Activated CD8-positive, alpha-beta T cell treated with anti-CD3 and anti-CD28 coated beads for 36 hours (primary cell): ENCODE results near the gene CHMP3. TPM values are rescaled to one million over a fixed set of nuclear protein-coding genes. Genes with fewer than 3 reads are reported as not detected.

Experiments used
- ATAC-seq: fragments of 200-7000 bp; cut with Tn5 transposase; one replicate; pipeline ENCODE4 v1.10.0; 2021; ENCODE audit warnings: mild to moderate bottlenecking, moderate library complexity
- CTCF ChIA-PET: fragments of 350-600 bp; sonication (Branson Sonifier 250); formaldehyde crosslinking; loops from one replicate; lab custom pipeline; 2021; ENCODE audit warnings: antibody characterized with exemption; lab: Charles Lee
- POLR2A ChIA-PET: fragments of 350-600 bp; sonication (Branson Sonifier 250); formaldehyde crosslinking; loops from one replicate; lab custom pipeline; 2021; ENCODE audit warnings: antibody characterized with exemption; lab: Charles Lee
- DNase-seq: peaks from one replicate; pipeline ENCODE4 v3.0.0-alpha.2; 2020
- H3K27ac Mint-ChIP-seq: one replicate; pipeline ENCODE4 v1.8.0; 2021; ENCODE audit warnings: mild to moderate bottlenecking, mixed read lengths
- H3K27me3 Mint-ChIP-seq: one replicate; pipeline ENCODE4 v1.8.0; 2021; ENCODE audit warnings: mixed read lengths
- H3K36me3 Mint-ChIP-seq: one replicate; pipeline ENCODE4 v1.8.0; 2021; ENCODE audit warnings: low read depth, mixed read lengths
- H3K4me1 Mint-ChIP-seq: one replicate; pipeline ENCODE4 v1.8.0; 2021; ENCODE audit warnings: low read depth, mixed read lengths
- H3K4me3 Mint-ChIP-seq: one replicate; pipeline ENCODE4 v1.8.0; 2021; ENCODE audit warnings: mild to moderate bottlenecking, moderate library complexity, mixed read lengths
- H3K9me3 Mint-ChIP-seq: one replicate; pipeline ENCODE4 v1.8.0; 2021; ENCODE audit warnings: mixed read lengths
- intact Hi-C: fragments of 100-400 bp; cut with micrococcal nuclease; formaldehyde crosslinking; loops from one replicate; pipeline ENCODE4 v1.10.0; 2022
- total RNA-seq, 2 experiments: library from RNA; stranded (reverse); gene quantifications; one replicate each; pipeline ENCODE4 v1.2.3, GENCODE V29; 2021
- TF ChIP-seq, protein P1 (sequence below): fragments of 200-600 bp; IDR thresholded peaks from one replicate; pipeline ENCODE4 v1.8.0; 2022; ENCODE audit warnings: antibody characterized with exemption, mild to moderate bottlenecking

The CHMP3 gene
- total RNA-seq, 2 experiments from 2014 or later = 30.1 to 31.6 TPM

GRCh38 chr2:86476092-86476491 lies 87.2 kb downstream of the CHMP3 start:
- TF ChIP-seq, protein P1, sequence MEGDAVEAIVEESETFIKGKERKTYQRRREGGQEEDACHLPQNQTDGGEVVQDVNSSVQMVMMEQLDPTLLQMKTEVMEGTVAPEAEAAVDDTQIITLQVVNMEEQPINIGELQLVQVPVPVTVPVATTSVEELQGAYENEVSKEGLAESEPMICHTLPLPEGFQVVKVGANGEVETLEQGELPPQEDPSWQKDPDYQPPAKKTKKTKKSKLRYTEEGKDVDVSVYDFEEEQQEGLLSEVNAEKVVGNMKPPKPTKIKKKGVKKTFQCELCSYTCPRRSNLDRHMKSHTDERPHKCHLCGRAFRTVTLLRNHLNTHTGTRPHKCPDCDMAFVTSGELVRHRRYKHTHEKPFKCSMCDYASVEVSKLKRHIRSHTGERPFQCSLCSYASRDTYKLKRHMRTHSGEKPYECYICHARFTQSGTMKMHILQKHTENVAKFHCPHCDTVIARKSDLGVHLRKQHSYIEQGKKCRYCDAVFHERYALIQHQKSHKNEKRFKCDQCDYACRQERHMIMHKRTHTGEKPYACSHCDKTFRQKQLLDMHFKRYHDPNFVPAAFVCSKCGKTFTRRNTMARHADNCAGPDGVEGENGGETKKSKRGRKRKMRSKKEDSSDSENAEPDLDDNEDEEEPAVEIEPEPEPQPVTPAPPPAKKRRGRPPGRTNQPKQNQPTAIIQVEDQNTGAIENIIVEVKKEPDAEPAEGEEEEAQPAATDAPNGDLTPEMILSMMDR = no peak
- Mint-ChIP-seq H3K27ac (peak overlapping the region; percentile 8), H3K9me3 (no peaks in the 10 kb centered on the region), H3K36me3 (peaks cover 85% of the 10 kb centered on the region), H3K27me3 (no peaks in the 10 kb centered on the region), H3K4me3 (no peak overlapping the region), H3K4me1 (peaks cover 46% of the 10 kb centered on the region)
- no peak for ATAC-seq
- intact Hi-C loops = no loop called here
- ChIA-PET POLR2A (no interaction called here), CTCF (interaction anchor here (0.7 to 1.2 kb wide), 2 partner anchors 9 to 34 kb away, joined by 3 read pairs; no protein-coding TSS in a partner anchor)
- DNase-seq = no peak

DNA sequence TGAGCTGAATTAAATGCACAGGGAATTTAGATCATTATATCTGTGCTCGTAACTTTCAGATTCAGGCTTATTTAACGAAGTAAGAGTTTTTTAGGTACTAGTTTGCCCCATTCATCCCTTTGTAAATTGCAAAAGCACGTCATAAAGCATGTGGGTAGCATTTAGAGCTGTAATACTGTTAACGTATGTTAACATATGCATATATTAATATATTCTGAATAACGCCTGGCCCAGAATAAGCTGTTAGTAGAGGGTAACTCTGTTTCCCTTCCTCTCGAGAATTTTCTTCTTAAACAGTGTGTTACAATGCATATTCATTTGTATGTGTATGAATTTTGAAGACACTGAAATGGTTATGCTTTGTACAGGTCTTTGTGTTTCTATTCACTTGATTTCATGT lies 91.6 kb downstream of the CHMP3 start:
- no peak for ATAC-seq
- intact Hi-C loops = no loop called here

DNA sequence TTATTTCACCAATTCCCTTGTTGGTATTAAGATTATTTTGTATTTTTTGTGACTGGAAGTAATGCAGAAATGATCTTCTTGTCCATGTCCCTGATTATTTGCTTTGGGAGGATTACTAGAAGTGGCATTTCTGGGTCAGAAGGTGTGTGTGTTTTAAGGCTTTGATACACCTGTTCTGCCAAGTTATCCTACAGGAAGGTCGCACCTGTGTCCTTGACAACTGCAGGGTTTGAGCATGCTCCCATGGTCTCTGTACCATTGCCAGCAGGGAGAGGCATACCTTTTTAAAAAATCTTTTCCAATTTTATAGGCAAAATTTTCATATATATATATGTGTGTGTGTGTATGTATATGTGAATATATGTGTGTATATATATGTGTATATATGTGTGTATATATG lies 92.4 kb downstream of the CHMP3 start:
- Mint-ChIP-seq H3K9me3 (no peaks in the 10 kb centered on the region), H3K4me1 (peaks cover 56% of the 10 kb centered on the region), H3K27ac (no peak overlapping the region), H3K27me3 (no peaks in the 10 kb centered on the region), H3K36me3 (peaks cover 70% of the 10 kb centered on the region), H3K4me3 (no peak overlapping the region)
- TF ChIP-seq, protein P1 = no peak
- intact Hi-C loops = no loop called here
- ChIA-PET POLR2A (no interaction called here), CTCF (interaction anchor here (1.4 kb wide), 1 partner anchor 12 kb away, joined by 4 read pairs; no protein-coding TSS in a partner anchor)
- DNase-seq = no peak
- ATAC-seq = no peak

More for the DNA sequence above, 91.6 kb downstream of the CHMP3 start:
- CTCF ChIA-PET = no interaction called here
- no peak for DNase-seq
- Mint-ChIP-seq H3K4me3 (no peak overlapping the region), H3K36me3 (peaks cover 69% of the 10 kb centered on the region), H3K27me3 (no peaks in the 10 kb centered on the region), H3K9me3 (no peaks in the 10 kb centered on the region), H3K4me1 (peaks cover 60% of the 10 kb centered on the region), H3K27ac (no peak overlapping the region)
- TF ChIP-seq, protein P1 = no peak
- POLR2A ChIA-PET = no interaction called here

- Mint-ChIP-seq H3K9me3 (no peaks in the 10 kb centered on the region), H3K27me3 (no peaks in the 10 kb centered on the region), H3K36me3 (peaks cover 69% of the 10 kb centered on the region), H3K4me3 (no peak overlapping the region), H3K27ac (peak overlapping the region; percentile 59), H3K4me1 (peaks cover 54% of the 10 kb centered on the region)
- intact Hi-C loops = no loop called here
- CTCF ChIA-PET = interaction anchor here (1.1 to 2.1 kb wide), 9 partner anchors 9 to 247 kb away, joined by 3 to 8 read pairs (median 4); partner anchors contain the start of gene KDM3A
- ATAC-seq = peak; percentile 53
- POLR2A ChIA-PET = interaction anchor here (0.9 to 2.3 kb wide), 4 partner anchors 9 to 27 kb away, joined by 3 to 9 read pairs (median 6); no protein-coding TSS in a partner anchor
- DNase-seq = peak; percentile 34
- TF ChIP-seq, protein P1 = no peak
Observed at GRCh38 chr2:86468162-86469033, 94.8 kb downstream of the CHMP3 start.

DNA sequence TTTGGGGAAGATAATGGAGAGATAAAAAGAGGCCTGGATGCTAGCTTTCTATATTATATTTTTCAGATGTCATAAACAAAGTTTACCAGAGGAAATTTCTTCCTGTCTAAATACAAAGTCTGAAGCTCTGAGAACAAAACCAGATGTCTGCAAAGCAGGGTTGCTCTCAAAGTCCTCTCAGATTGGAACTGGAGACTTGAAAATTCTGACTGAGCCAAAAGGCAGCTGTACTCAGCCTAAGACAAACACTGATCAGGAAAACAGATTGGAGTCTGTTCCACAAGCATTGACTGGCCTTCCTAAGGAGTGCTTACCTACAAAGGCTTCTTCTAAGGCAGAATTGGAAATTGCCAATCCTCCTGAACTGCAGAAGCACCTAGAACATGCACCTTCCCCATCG lies 96.9 kb downstream of the CHMP3 start:
- Mint-ChIP-seq H3K36me3 (peaks cover 62% of the 10 kb centered on the region), H3K4me1 (peaks cover 42% of the 10 kb centered on the region), H3K4me3 (no peak overlapping the region), H3K9me3 (no peaks in the 10 kb centered on the region), H3K27ac (no peak overlapping the region), H3K27me3 (no peaks in the 10 kb centered on the region)
- DNase-seq (no peak), ATAC-seq (no peak)
- ChIA-PET POLR2A (interaction anchor here (1.2 kb wide), 1 partner anchor 10 kb away, joined by 3 read pairs; no protein-coding TSS in a partner anchor), CTCF (interaction anchor here (1.0 to 1.8 kb wide), 3 partner anchors 12 to 20 kb away, joined by 4 read pairs; no protein-coding TSS in a partner anchor)
- TF ChIP-seq, protein P1 = no peak
- intact Hi-C loops = no loop called here
